GM13976 (cell line): ENCODE results near the gene CSF1R.
A peak's percentile ranks its signal among the peaks of the same experiment; 100 is the strongest.
"Not testable (repeated sequence)": the region's sequence is repeated elsewhere in the genome, so short reads cannot be mapped to it uniquely, and the experiment has no call there.

ENCODE experiments used
- DNase-seq: peaks from one replicate; pipeline ENCODE4 v3.0.0; 2012; ENCODE audit warnings: low spot score
- CTCF ChIP-seq: IDR thresholded peaks from 2 replicates; pipeline ENCODE4 v1.5.1; 2012; ENCODE audit warnings: borderline replicate concordance, mild to moderate bottlenecking; ENCODE audit not compliant: insufficient read depth; ENCODE audit errors: extremely low read depth, missing control alignments, control extremely low read depth
- in situ Hi-C: fragments of 300-500 bp; cut with MboI; formaldehyde crosslinking; loops from one replicate; pipeline ENCODE4 v1.12.0; 2022; ENCODE audit warnings: low sequenced_read_pairs, mixed read lengths, inconsistent platforms; ENCODE audit not compliant: unreplicated experiment

Gene CSF1R

GRCh38 chr5:150033334-150033733 lies 53.0 kb downstream of the CSF1R start:
- TF ChIP-seq CTCF: no peak
- in situ Hi-C loops: no loop called here
- no peak for DNase-seq

- in situ Hi-C loops, DNase-seq: not testable (repeated sequence)
Observed at GRCh38 chr5:150028047-150028446, 58.3 kb downstream of the CSF1R start.

GRCh38 chr5:150026682-150027172 lies 59.6 kb downstream of the CSF1R start:
- in situ Hi-C loops: no loop called here
- TF ChIP-seq CTCF: no peak
- no peak for DNase-seq

GRCh38 chr5:150024346-150024984 lies 61.9 kb downstream of the CSF1R start:
- TF ChIP-seq CTCF: peak; percentile 10
- in situ Hi-C loops: no loop called here
- DNase-seq: no peak

GRCh38 chr5:150023136-150023535 lies 63.2 kb downstream of the CSF1R start:
- DNase-seq: no peak
- in situ Hi-C loops: no loop called here
- no peak for TF ChIP-seq CTCF

- DNase-seq: no peak
- in situ Hi-C loops: no loop called here
- TF ChIP-seq CTCF: no peak
Observed at GRCh38 chr5:150022681-150023080, 63.7 kb downstream of the CSF1R start.

GRCh38 chr5:150022158-150022531 lies 64.2 kb downstream of the CSF1R start:
- no peak for TF ChIP-seq CTCF
- DNase-seq: no peak
- in situ Hi-C loops: no loop called here
